Peyer's patch (tissue), 4 donors: ENCODE results near the gene KIF6. TPM values are rescaled to one million over a fixed set of nuclear protein-coding genes. Genes with fewer than 3 reads are reported as not detected.
A peak's percentile ranks its signal among the peaks of the same experiment; 100 is the strongest.

Source experiments
- DNase-seq, 3 donors: peaks; one replicate each; pipeline ENCODE4 v3.0.0-alpha.2; 2017 to 2019
- H3K27ac ChIP-seq, 4 donors: fragments of 200-600 bp; sonication (generic); one replicate each; pipeline ENCODE4 v1.5.1; 2016 to 2019
- H3K27me3 ChIP-seq, 2 donors: fragments of 200-600 bp; sonication (generic); one replicate each; pipeline ENCODE4 v1.5.1; 2019
- H3K36me3 ChIP-seq, 3 donors: fragments of 200-600 bp; sonication (generic); one replicate each; pipeline ENCODE4 v1.5.1; 2016 to 2019
- H3K4me1 ChIP-seq, 4 donors: fragments of 200-600 bp; sonication (generic); one replicate each; pipeline ENCODE4 v1.5.1; 2016 to 2019
- H3K4me3 ChIP-seq, 4 donors: fragments of 200-600 bp; sonication (generic); 1 replicate in 3 of 4; 2 replicates in 1 of 4; pipeline ENCODE4 v1.5.1; 2016 to 2019; ENCODE audit warnings: mild to moderate bottlenecking in 1 of 4
- H3K9me3 ChIP-seq, 4 donors: fragments of 200-600 bp; sonication (generic); one replicate each; pipeline ENCODE4 v1.5.1; 2016 to 2019; ENCODE audit warnings: mild to moderate bottlenecking in 1 of 4
- POLR2A ChIP-seq, 2 donors: fragments of 450-650 bp; IDR thresholded peaks; one replicate each; pipeline ENCODE4 v1.5.1; 2017; ENCODE audit warnings: antibody characterized with exemption in 2 of 2, mild to moderate bottlenecking in 2 of 2, moderate library complexity in 2 of 2
- total RNA-seq, 4 donors: library from RNA; depleted of rRNA; stranded (reverse); fragments of >200 nt; gene quantifications; one replicate each; pipeline ENCODE4 v1.1.0, GENCODE V29; 2016
- TF ChIP-seq, protein P1 (sequence below), 6 experiments: fragments of 450-650 bp in 4 of 6; fragments of 200-600 bp in 2 of 6; sonication (generic) in 1 of 6; IDR thresholded peaks; one replicate each; pipeline ENCODE4 v1.5.1; 2017 to 2019; ENCODE audit warnings: antibody characterized with exemption in 6 of 6, mild to moderate bottlenecking in 3 of 6, moderate library complexity in 1 of 6

KIF6 gene, protein sequence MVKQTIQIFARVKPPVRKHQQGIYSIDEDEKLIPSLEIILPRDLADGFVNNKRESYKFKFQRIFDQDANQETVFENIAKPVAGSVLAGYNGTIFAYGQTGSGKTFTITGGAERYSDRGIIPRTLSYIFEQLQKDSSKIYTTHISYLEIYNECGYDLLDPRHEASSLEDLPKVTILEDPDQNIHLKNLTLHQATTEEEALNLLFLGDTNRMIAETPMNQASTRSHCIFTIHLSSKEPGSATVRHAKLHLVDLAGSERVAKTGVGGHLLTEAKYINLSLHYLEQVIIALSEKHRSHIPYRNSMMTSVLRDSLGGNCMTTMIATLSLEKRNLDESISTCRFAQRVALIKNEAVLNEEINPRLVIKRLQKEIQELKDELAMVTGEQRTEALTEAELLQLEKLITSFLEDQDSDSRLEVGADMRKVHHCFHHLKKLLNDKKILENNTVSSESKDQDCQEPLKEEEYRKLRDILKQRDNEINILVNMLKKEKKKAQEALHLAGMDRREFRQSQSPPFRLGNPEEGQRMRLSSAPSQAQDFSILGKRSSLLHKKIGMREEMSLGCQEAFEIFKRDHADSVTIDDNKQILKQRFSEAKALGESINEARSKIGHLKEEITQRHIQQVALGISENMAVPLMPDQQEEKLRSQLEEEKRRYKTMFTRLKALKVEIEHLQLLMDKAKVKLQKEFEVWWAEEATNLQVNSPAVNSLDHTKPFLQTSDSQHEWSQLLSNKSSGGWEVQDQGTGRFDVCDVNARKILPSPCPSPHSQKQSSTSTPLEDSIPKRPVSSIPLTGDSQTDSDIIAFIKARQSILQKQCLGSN
- under 1 TPM in 1 of 4 donors, not detected in 3; 0.83 TPM for total RNA-seq

DNA sequence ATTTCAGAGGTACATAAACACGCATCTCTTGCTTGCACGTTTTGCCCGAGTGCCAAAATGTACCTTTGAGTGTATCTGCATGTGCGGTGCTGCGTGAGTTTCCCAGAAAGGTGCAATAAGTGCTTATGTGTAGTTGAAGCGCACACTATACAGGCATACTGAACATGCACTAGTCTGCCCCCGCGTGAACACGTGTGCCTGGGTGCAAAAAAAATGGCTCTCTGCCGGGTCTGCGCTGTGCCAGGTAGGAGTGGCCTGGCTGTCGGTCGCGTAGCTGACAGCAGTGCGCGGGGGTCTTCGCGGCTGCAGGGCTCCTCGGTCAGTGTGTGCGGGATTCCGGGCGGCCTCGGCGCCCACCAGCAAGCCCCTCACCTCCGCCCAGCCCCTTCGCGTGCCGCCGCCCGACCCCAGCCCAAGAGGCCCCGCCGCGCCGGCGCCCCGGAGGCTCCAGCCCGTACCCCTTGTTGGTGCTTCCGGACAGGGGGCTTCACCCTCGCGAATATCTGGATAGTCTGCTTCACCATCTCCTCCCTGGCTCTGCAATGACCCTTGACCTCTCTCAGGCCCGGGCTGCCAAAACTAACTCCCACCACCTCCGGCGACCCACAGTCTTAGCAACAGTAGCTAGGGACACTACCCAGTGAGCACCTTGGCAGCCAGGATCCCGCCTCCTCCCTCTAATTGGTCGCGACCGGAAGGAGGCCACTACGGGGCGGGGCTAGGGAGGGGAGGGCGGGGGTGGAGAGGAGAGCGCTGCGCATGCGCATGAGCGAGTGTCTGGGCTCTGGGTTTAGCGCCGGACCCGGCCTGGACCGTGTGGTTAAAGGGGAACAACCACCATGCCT lies at the start of gene KIF6:
TSS of gene KIF6 (minus strand) at position 622 of the 845 bp plus-strand sequence. CDS start at position 524, 98 bp downstream.
- H3K36me3 ChIP-seq, result no peaks in the 10 kb centered on the region
- peaks cover 0 to 6% (median 0%) of the 10 kb centered on the region in 4 donors for H3K4me1 ChIP-seq
- no peak for TF ChIP-seq POLR2A (IDR thresholded peaks at IDR 0.05)
- TF ChIP-seq, protein P1, sequence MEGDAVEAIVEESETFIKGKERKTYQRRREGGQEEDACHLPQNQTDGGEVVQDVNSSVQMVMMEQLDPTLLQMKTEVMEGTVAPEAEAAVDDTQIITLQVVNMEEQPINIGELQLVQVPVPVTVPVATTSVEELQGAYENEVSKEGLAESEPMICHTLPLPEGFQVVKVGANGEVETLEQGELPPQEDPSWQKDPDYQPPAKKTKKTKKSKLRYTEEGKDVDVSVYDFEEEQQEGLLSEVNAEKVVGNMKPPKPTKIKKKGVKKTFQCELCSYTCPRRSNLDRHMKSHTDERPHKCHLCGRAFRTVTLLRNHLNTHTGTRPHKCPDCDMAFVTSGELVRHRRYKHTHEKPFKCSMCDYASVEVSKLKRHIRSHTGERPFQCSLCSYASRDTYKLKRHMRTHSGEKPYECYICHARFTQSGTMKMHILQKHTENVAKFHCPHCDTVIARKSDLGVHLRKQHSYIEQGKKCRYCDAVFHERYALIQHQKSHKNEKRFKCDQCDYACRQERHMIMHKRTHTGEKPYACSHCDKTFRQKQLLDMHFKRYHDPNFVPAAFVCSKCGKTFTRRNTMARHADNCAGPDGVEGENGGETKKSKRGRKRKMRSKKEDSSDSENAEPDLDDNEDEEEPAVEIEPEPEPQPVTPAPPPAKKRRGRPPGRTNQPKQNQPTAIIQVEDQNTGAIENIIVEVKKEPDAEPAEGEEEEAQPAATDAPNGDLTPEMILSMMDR (IDR thresholded peaks at IDR 0.05), result no peak
- no peaks in the 10 kb centered on the region for H3K9me3 ChIP-seq
- peak within 1 kb of the TSS in 3 of 4 donors; percentile 34 to 63 (median 40) for H3K27ac ChIP-seq
- no peaks in the 10 kb centered on the region for H3K27me3 ChIP-seq
- peak; percentile 49 to 89 (median 88) for DNase-seq
- H3K4me3 ChIP-seq, result peak within 1 kb of the TSS; percentile 38 to 93 (median 60)

DNA sequence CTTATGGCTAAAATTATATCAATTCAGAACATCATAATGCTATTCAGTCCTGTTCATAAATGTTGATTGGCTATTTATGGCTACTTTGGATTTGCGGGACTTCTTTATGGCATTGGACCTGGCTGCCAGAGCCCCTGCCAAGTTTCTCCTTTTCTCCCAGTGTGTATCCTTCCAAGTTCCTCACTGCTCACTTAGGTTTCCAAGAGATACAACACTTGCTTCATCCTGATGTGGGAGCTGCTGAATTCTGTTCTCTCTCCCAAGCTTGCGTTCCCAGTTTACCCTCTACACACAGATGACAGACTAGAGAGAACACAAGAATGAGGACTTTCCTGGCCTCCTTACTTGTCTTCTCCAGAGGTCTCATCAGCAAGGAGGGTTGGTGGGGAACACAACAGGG lies 48.6 kb upstream of the KIF6 start:
- peak overlapping the region in 1 of 4 donors; percentile 67 for H3K27ac ChIP-seq
- TF ChIP-seq, protein P1 (IDR thresholded peaks at IDR 0.05), result no peak
- no peak for TF ChIP-seq POLR2A (IDR thresholded peaks at IDR 0.05)

DNA sequence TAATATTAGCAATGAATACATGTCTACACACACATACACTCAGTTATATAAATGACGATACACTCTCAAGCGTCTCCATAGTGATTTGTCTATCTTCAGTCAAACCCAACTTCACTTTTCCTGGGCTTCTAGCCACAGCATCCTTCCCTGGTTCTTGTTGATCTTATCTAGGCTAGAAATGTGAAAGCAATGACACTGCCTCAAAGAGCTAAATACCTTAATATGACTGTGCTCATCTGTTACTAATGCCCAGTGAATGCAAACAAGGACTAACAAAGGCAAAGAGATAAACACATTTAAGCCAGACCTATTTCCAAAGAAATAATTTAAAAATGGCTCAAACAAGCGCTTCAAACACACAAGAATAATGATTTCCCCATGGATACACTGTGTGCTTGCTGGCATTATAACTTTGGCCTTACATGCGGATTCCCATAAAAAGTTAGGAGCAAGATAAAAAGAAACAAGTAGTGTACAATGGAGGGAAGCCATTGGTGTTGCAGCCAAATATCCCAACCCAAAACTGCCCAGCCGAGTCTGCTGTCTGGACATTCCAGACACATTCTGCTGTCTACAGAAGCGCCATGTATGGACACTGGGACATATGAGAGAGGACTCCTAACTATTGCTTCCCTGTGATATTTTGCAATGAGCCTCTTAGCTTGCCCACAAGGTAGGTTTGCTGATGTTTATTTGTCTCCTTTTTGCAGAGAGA lies 47.5 kb upstream of the KIF6 start:
- TF ChIP-seq, protein P1 (IDR thresholded peaks at IDR 0.05), result no peak
- TF ChIP-seq POLR2A (IDR thresholded peaks at IDR 0.05), result no peak

More for the DNA sequence above, 48.6 kb upstream of the KIF6 start:
- H3K27me3 ChIP-seq, result no peaks in the 10 kb centered on the region
- H3K4me1 ChIP-seq, result no peaks in the 10 kb centered on the region
- no peaks in the 10 kb centered on the region for H3K9me3 ChIP-seq
- DNase-seq, result no peak
- H3K4me3 ChIP-seq, result no peak overlapping the region
- no peaks in the 10 kb centered on the region for H3K36me3 ChIP-seq

GRCh38 chr6:39770446-39770845 lies 45.2 kb upstream of the KIF6 start:
- Histone ChIP-seq H3K27ac (no peak overlapping the region), H3K4me3 (no peak overlapping the region), H3K9me3 (no peaks in the 10 kb centered on the region), H3K36me3 (no peaks in the 10 kb centered on the region), H3K4me1 (no peaks in the 10 kb centered on the region), H3K27me3 (no peaks in the 10 kb centered on the region)
- TF ChIP-seq POLR2A (IDR thresholded peaks at IDR 0.05), result no peak
- TF ChIP-seq, protein P1 (IDR thresholded peaks at IDR 0.05), result no peak
- no peak for DNase-seq

More for the DNA sequence above, 47.5 kb upstream of the KIF6 start:
- Histone ChIP-seq H3K36me3 (no peaks in the 10 kb centered on the region), H3K27me3 (no peaks in the 10 kb centered on the region), H3K4me3 (no peak overlapping the region), H3K4me1 (no peaks in the 10 kb centered on the region), H3K9me3 (no peaks in the 10 kb centered on the region), H3K27ac (peak overlapping the region in 2 of 4 donors; percentile 17 to 67)
- DNase-seq, result no peak
